AML-193 (cell line): ENCODE results near the gene HELZ.
A peak's percentile ranks its signal among the peaks of the same experiment; 100 is the strongest.
"Not testable (repeated sequence)": the region's sequence is repeated elsewhere in the genome, so short reads cannot be mapped to it uniquely, and the experiment has no call there.

Source experiments
- DNase-seq, 2 experiments: peaks; one replicate each; lab custom pipeline; 2025; lab: John Stamatoyannopoulos, UW

The HELZ gene

GRCh38 chr17:67270416-67270815 lies 25.4 kb upstream of the HELZ start:
- peak; percentile 37 to 40 for DNase-seq

GRCh38 chr17:67266496-67266895 lies 21.5 kb upstream of the HELZ start:
- no peak for DNase-seq

GRCh38 chr17:67265436-67266019 lies 20.5 kb upstream of the HELZ start:
- no peak for DNase-seq

GRCh38 chr17:67262435-67263117 lies 17.6 kb upstream of the HELZ start:
- DNase-seq = no peak

GRCh38 chr17:67260170-67260987 lies 15.4 kb upstream of the HELZ start:
- peak; percentile 85 to 93 for DNase-seq

GRCh38 chr17:67258821-67259468 lies 13.9 kb upstream of the HELZ start:
- DNase-seq = peak; percentile 61 to 68

- no peak for DNase-seq
These were observed 11.2 kb upstream of the HELZ start for GRCh38 chr17:67256075-67256732.

- DNase-seq = no peak
These were observed 8.4 kb upstream of the HELZ start for GRCh38 chr17:67253384-67253783.

- DNase-seq = not testable (repeated sequence)
These were observed 6.6 kb upstream of the HELZ start for GRCh38 chr17:67251586-67251985.

- no peak for DNase-seq
These were observed 3.3 kb upstream of the HELZ start for GRCh38 chr17:67248291-67248690.

GRCh38 chr17:67247416-67247900 lies 2.5 kb upstream of the HELZ start:
- no peak for DNase-seq

GRCh38 chr17:67246653-67247415 lies 1.8 kb upstream of the HELZ start:
- DNase-seq = no peak

- no peak for DNase-seq
These were observed 1.3 kb upstream of the HELZ start for GRCh38 chr17:67246403-67246652.

GRCh38 chr17:67245694-67246402 lies 852 bp upstream of the HELZ start:
- DNase-seq = no peak

- no peak for DNase-seq
These were observed 444 bp downstream of the HELZ start for GRCh38 chr17:67244431-67245072.

- DNase-seq = no peak
These were observed 1.7 kb downstream of the HELZ start for GRCh38 chr17:67243284-67243683.

GRCh38 chr17:67241719-67242341 lies 3.2 kb downstream of the HELZ start:
- no peak for DNase-seq

GRCh38 chr17:67239597-67239996 lies 5.4 kb downstream of the HELZ start:
- DNase-seq = no peak

GRCh38 chr17:67238991-67239390 lies 6.0 kb downstream of the HELZ start:
- no peak for DNase-seq

- no peak for DNase-seq
These were observed 12.6 kb downstream of the HELZ start for GRCh38 chr17:67232441-67232840.
